HepG2 (cell line): ENCODE data around the gene CAMTA1. TPM values are rescaled to one million over a fixed set of nuclear protein-coding genes. Genes with fewer than 3 reads are reported as not detected.

Source experiments
- ATAC-seq: fragments of 200-7000 bp; cut with Tn5 transposase; 3 replicates; pipeline ENCODE4 v1.9.1; 2020; ENCODE audit warnings: mild to moderate bottlenecking, moderate library complexity
- BruUV-seq: library from RNA; stranded (reverse); fragments of 400-500 nt; replicated peaks from 2 replicates; lab custom pipeline; 2021; lab: Mats Ljungman, UMichigan
- CTCF ChIA-PET: fragments of 300-600 bp; formaldehyde crosslinking; extraction: SDS; loops from one replicate; lab custom pipeline; 2021; ENCODE audit warnings: low total read pairs, inconsistent platforms, low intra/inter-chr PET ratio; lab: Yijun Ruan, JAX
- POLR2A ChIA-PET: fragments of 350-600 bp; sonication (Branson Sonifier 250); formaldehyde crosslinking; loops from one replicate; lab custom pipeline; 2020; ENCODE audit warnings: antibody characterized with exemption, inconsistent platforms; lab: Yijun Ruan, JAX
- DNase-seq: peaks from one replicate; pipeline ENCODE4 v3.0.0-alpha.2; 2015; ENCODE audit warnings: low spot score
- FAIRE-seq: peaks from 3 replicates; lab custom pipeline; 2011; peaks lifted over from hg19 to GRCh38; lab: Jason Lieb, UNC
- H2AFZ ChIP-seq: one replicate; pipeline ENCODE4 v1.6.1; 2011; ENCODE audit warnings: low read length, inconsistent platforms
- H3K27ac ChIP-seq: fragments of 300-600 bp; 3 replicates; pipeline ENCODE4 v1.8.0; 2011; ENCODE audit warnings: mixed run types, mild to moderate bottlenecking, mixed read lengths, low read length, inconsistent platforms; ENCODE audit not compliant: insufficient read depth; ENCODE audit errors: extremely low read length
- H3K27me3 ChIP-seq, 2 experiments: fragments of 200-600 bp in 1 of 2; 2 replicates in 1 of 2; 3 replicates in 1 of 2; pipeline versions ENCODE4 v1.6.0 to v1.8.0; 2011; ENCODE audit warnings: low read length in 2 of 2, mild to moderate bottlenecking in 2 of 2, moderate library complexity in 2 of 2, inconsistent platforms in 1 of 2; ENCODE audit not compliant: insufficient read depth in 2 of 2, control insufficient read depth in 1 of 2
- H3K36me3 ChIP-seq, 2 experiments: fragments of 200-600 bp in 1 of 2; replicated peaks in 1 of 2; 2 replicates in 1 of 2; 3 replicates in 1 of 2; pipeline versions ENCODE4 v1.5.1 to v1.8.0; 2011; ENCODE audit warnings: low read length in 2 of 2, inconsistent platforms in 1 of 2; ENCODE audit not compliant: insufficient read depth in 2 of 2, control insufficient read depth in 1 of 2
- H3K4me1 ChIP-seq: 2 replicates; pipeline ENCODE4 v1.5.1; 2012; ENCODE audit warnings: low read length, inconsistent platforms; ENCODE audit not compliant: insufficient read depth
- H3K4me2 ChIP-seq: 2 replicates; pipeline ENCODE4 v1.6.0; 2011; ENCODE audit warnings: low read depth, low read length, inconsistent platforms
- H3K4me3 ChIP-seq, 3 experiments: fragments of 200-600 bp in 1 of 3; sonication (generic), shearing (Covaris generic) in 1 of 3; replicated peaks in 1 of 3; 2 replicates each; pipeline ENCODE4 v1.5.1; 2011 to 2016; ENCODE audit warnings: low read length in 3 of 3, inconsistent platforms in 2 of 3, low read depth in 2 of 3, mild to moderate bottlenecking in 2 of 3, control low read depth in 1 of 3, mixed read lengths in 1 of 3; ENCODE audit not compliant: insufficient read depth in 1 of 3
- H3K79me2 ChIP-seq: one replicate; pipeline ENCODE4 v1.6.1; 2011; ENCODE audit warnings: low read length, inconsistent platforms; ENCODE audit not compliant: insufficient read depth
- H3K9ac ChIP-seq: 2 replicates; pipeline ENCODE4 v1.6.0; 2011; ENCODE audit warnings: mild to moderate bottlenecking, low read depth, low read length, inconsistent platforms; ENCODE audit not compliant: insufficient read depth
- H3K9me3 ChIP-seq: 2 replicates; pipeline ENCODE4 v1.5.1; 2012; ENCODE audit warnings: mild to moderate bottlenecking, low read length
- H4K20me1 ChIP-seq: 2 replicates; pipeline ENCODE4 v1.6.0; 2011; ENCODE audit warnings: inconsistent platforms, mild to moderate bottlenecking, low read length, moderate library complexity; ENCODE audit not compliant: insufficient read depth
- CEBPG ChIP-seq: IDR thresholded peaks from 2 replicates; pipeline ENCODE4 v1.6.1; 2016
- DR1 ChIP-seq: sonication (generic); formaldehyde crosslinking; IDR thresholded peaks from 2 replicates; pipeline ENCODE4 v1.8.0; 2021; ENCODE audit warnings: mild to moderate bottlenecking, missing genetic modification reagents, inconsistent platforms
- EEA1 ChIP-seq: sonication (generic); formaldehyde crosslinking; IDR thresholded peaks from 2 replicates; pipeline ENCODE4 v1.5.1; 2020; ENCODE audit warnings: mild to moderate bottlenecking, missing genetic modification reagents, borderline replicate concordance
- ONECUT2 ChIP-seq: sonication (generic); formaldehyde crosslinking; IDR thresholded peaks from 2 replicates; pipeline ENCODE4 v1.4.0; 2020; ENCODE audit warnings: missing genetic modification reagents
- RNF219 ChIP-seq: sonication (generic); formaldehyde crosslinking; IDR thresholded peaks from 2 replicates; pipeline ENCODE4 v1.5.0; 2020; ENCODE audit warnings: mild to moderate bottlenecking, missing genetic modification reagents
- ZNF446 ChIP-seq: sonication (generic); formaldehyde crosslinking; IDR thresholded peaks from 2 replicates; pipeline ENCODE4 v1.5.0; 2020; ENCODE audit warnings: mild to moderate bottlenecking, missing genetic modification reagents
- ZNF597 ChIP-seq: sonication (generic); formaldehyde crosslinking; IDR thresholded peaks from 2 replicates; pipeline ENCODE4 v1.5.0; 2020; ENCODE audit warnings: missing genetic modification reagents
- ZNF691 ChIP-seq: sonication (generic); formaldehyde crosslinking; IDR thresholded peaks from 2 replicates; pipeline ENCODE4 v1.4.0; 2020; ENCODE audit warnings: missing genetic modification reagents, low read depth, mild to moderate bottlenecking, borderline replicate concordance
- ZNF784 ChIP-seq: sonication (generic); formaldehyde crosslinking; IDR thresholded peaks from 2 replicates; pipeline ENCODE4 v1.5.1; 2020; ENCODE audit warnings: missing genetic modification reagents, mild to moderate bottlenecking, borderline replicate concordance
- ZNF816 ChIP-seq: sonication (generic); formaldehyde crosslinking; IDR thresholded peaks from 2 replicates; pipeline ENCODE4 v1.8.0; 2022; ENCODE audit warnings: missing genetic modification reagents, mild to moderate bottlenecking, borderline replicate concordance
- ZZZ3 ChIP-seq: sonication (generic); formaldehyde crosslinking; IDR thresholded peaks from 2 replicates; pipeline ENCODE4 v1.4.0; 2020; ENCODE audit warnings: missing genetic modification reagents, mild to moderate bottlenecking, borderline replicate concordance
- WGBS: methylation state at CpG from one replicate; pipeline ENCODE4 v1.1.6; 2017; ENCODE audit warnings: low lambda C conversion rate; 5-methylcytosine and 5-hydroxymethylcytosine counted together
- in situ Hi-C: cut with HindIII; loops from 2 replicates; pipeline ENCODE4 v1.10.0; 2017; ENCODE audit warnings: low pct_unique_long_range_greater_than_20kb; ENCODE audit not compliant: extremely low pct_ligation_motif_present
- intact Hi-C: fragments of 100-400 bp; cut with micrococcal nuclease; formaldehyde crosslinking; loops from one replicate; pipeline ENCODE4 v1.10.0; 2022; ENCODE audit not compliant: unreplicated experiment
- polyA plus RNA-seq, 8 experiments: library from polyadenylated mRNA; depleted of rRNA in 3 of 8; stranded (reverse) in 7 of 8; unstranded in 1 of 8; fragments of >200 nt; fragmentation: Illumina TruSeq in 4 of 8; extraction: Trizol in 4 of 8; gene quantifications; 2 replicates each; pipeline versions ENCODE4 v1.2.1 to v1.2.3, GENCODE V29; 2011 to 2016; ENCODE audit warnings: low read depth in 4 of 8, missing spikeins in 1 of 8, mixed read lengths in 1 of 8; ENCODE audit not compliant: insufficient read depth in 1 of 8
- total RNA-seq, 5 experiments: library from RNA; depleted of rRNA; stranded (reverse); fragments of >200 nt; fragmentation: Illumina TruSeq; extraction: Trizol; gene quantifications; 2 replicates each; pipeline ENCODE4 v1.2.3, GENCODE V29; 2016; ENCODE audit warnings: low read depth in 1 of 5

Gene CAMTA1
- total and polyA plus RNA-seq, 2 of the 13 experiments (the other 11 are each of a cell fraction or from before 2014, with no cell fraction given) = 25.0 to 36.4 TPM

- no peak overlapping the region for H3K27ac ChIP-seq
- CTCF ChIA-PET = no interaction called here
- BruUV-seq = no TSS peak
Measured at GRCh38 chr1:7295946-7296345, 510.7 kb downstream of the CAMTA1 start.

GRCh38 chr1:7296968-7297367 is 511.7 kb downstream of the CAMTA1 start:
- Histone ChIP-seq H4K20me1 (no peaks in the 10 kb centered on the region), H3K79me2 (no peaks in the 10 kb centered on the region), H3K36me3 (no peaks in the 10 kb centered on the region), H3K9ac (no peak overlapping the region), H2AFZ (no peak overlapping the region), H3K4me3 (no peak overlapping the region), H3K4me2 (no peak overlapping the region), H3K9me3 (peaks cover 8% of the 10 kb centered on the region; the same call in 1 of the 2 replicates), H3K27me3 (peaks cover 0 to 28% of the 10 kb centered on the region in 2 experiments; a peak in 3 of 5 replicates), H3K4me1 (peaks cover 10% of the 10 kb centered on the region), H3K27ac (no peak overlapping the region)
- intact Hi-C loops = no loop called here
- FAIRE-seq = no peak
- CTCF ChIA-PET = no interaction called here
- no peak for DNase-seq
- ATAC-seq = no peak
- BruUV-seq = no TSS peak
- POLR2A ChIA-PET = no interaction called here
- in situ Hi-C loops = no loop called here
- TF ChIP-seq ZNF784 (CRISPR knock-in tag) (no peak), ZNF691 (no peak), RNF219 (CRISPR knock-in tag) (no peak), ONECUT2 (CRISPR knock-in tag) (no peak), ZZZ3 (no peak), DR1 (CRISPR knock-in tag) (no peak)

More at GRCh38 chr1:7295946-7296345, 510.7 kb downstream of the CAMTA1 start:
- intact Hi-C loops = no loop called here
- 16% methylated on average over 6 of the region's 6 CpGs for WGBS
- DNase-seq (no peak), ATAC-seq (no peak), FAIRE-seq (no peak)
- no peak overlapping the region for H3K9ac ChIP-seq
- H2AFZ ChIP-seq = no peak overlapping the region
- in situ Hi-C loops = no loop called here
- H3K36me3 ChIP-seq = no peaks in the 10 kb centered on the region
- H4K20me1 ChIP-seq = no peaks in the 10 kb centered on the region
- peaks cover 0 to 37% of the 10 kb centered on the region in 2 experiments; a peak in 3 of 5 replicates for H3K27me3 ChIP-seq
- no peak overlapping the region for H3K4me3 ChIP-seq
- H3K4me2 ChIP-seq = no peak overlapping the region
- H3K9me3 ChIP-seq = peaks cover 8% of the 10 kb centered on the region; the same call in 1 of the 2 replicates
- POLR2A ChIA-PET = no interaction called here
- TF ChIP-seq CEBPG (CRISPR knock-in tag) = no peak
- TF ChIP-seq ZNF816 (CRISPR knock-in tag) = no peak
- TF ChIP-seq ZNF597 (CRISPR knock-in tag) = no peak
- TF ChIP-seq EEA1 (CRISPR knock-in tag) = no peak
- no peak for TF ChIP-seq ZNF446 (CRISPR knock-in tag)
- no peaks in the 10 kb centered on the region for H3K79me2 ChIP-seq
- peaks cover 4% of the 10 kb centered on the region for H3K4me1 ChIP-seq
